Measurements from ENCODE around the gene FCSK.

FCSK gene

DNA sequence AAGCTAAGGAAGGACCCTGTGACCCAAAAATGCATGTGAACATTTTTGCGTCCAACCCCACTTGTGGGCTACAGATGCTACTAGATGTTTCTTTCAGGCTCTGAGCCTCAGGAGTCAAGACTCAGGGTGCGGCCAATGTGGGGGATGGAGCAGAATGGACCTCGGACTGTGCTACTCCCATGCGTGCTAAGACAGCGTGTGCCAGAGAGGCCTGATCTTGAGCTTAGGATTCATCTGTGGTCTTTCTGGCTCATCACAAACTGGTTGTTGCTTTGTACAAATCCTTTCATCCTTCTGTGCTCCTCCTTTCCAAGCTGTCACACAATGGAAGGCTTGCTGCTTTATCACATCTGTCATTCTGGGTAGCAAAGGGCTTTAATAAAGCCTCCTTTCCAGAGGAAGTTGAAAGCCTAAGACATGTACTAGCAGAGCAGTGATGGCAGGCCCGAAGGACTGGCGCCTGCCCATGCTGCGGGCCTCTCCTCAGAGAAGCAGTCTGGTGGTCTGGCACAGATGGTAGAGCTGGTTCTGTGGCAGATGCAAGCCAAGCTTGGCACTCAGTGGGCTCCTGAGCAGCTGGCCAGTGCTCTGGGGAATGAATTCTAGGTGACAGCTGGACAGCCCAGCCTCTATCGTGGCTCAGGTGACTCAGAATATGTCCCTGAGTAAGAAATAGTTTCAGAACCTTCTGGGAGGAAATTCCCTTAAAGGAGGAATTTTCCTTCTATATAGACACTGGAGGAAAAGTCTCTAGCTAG is 41.2 kb downstream of the FCSK start:
- Histone ChIP-seq H3K9me3 (ENCODE audit: control insufficient read depth, low read length) (no peaks in the 10 kb centered on the region), H3K4me1 (ENCODE audit: control insufficient read depth, insufficient read depth, low read length) (no peaks in the 10 kb centered on the region), H3K36me3 (ENCODE audit: control insufficient read depth, insufficient read depth, low read length) (peaks cover 35% of the 10 kb centered on the region), H3K4me3 (ENCODE audit: insufficient read depth, low read depth, low read length) (no peak overlapping the region), H3K27ac (ENCODE audit: insufficient read depth, low read depth, low read length, poor library complexity, severe bottlenecking) (no peak overlapping the region), H3K27me3 (ENCODE audit: control insufficient read depth, insufficient read depth, low read length, poor library complexity, severe bottlenecking) (no peaks in the 10 kb centered on the region)
- 94 to 97% methylated on average over 9 of the region's 9 CpGs for WGBS, 2 experiments

DNA sequence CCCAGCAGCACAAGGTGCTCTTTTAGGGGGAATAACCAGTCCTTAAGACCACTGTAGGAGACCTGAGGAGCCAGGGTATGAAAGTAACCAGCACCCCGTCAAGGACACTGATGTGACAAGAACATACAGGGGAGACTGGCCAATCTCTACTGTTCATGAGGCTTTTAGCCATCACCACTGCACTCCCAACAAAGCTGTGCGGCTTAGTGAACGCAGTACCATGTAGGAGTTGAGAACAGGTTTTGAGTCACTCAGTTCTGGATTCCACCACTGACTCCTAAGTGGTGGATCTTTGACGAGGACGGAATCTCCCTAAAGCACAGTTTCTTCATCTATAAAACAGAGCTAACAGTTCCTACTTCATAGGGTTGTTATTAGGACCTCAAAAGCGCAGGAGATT is 42.1 kb downstream of the FCSK start:
- Histone ChIP-seq H3K27ac (ENCODE audit: insufficient read depth, low read depth, low read length, poor library complexity, severe bottlenecking) (no peak overlapping the region), H3K36me3 (ENCODE audit: control insufficient read depth, insufficient read depth, low read length) (peaks cover 35% of the 10 kb centered on the region), H3K9me3 (ENCODE audit: control insufficient read depth, low read length) (no peaks in the 10 kb centered on the region), H3K27me3 (ENCODE audit: control insufficient read depth, insufficient read depth, low read length, poor library complexity, severe bottlenecking) (no peaks in the 10 kb centered on the region), H3K4me3 (ENCODE audit: insufficient read depth, low read depth, low read length) (no peak overlapping the region), H3K4me1 (ENCODE audit: control insufficient read depth, insufficient read depth, low read length) (no peaks in the 10 kb centered on the region)
- 95 to 97% methylated on average over 6 of the region's 6 CpGs for WGBS, 2 experiments

DNA sequence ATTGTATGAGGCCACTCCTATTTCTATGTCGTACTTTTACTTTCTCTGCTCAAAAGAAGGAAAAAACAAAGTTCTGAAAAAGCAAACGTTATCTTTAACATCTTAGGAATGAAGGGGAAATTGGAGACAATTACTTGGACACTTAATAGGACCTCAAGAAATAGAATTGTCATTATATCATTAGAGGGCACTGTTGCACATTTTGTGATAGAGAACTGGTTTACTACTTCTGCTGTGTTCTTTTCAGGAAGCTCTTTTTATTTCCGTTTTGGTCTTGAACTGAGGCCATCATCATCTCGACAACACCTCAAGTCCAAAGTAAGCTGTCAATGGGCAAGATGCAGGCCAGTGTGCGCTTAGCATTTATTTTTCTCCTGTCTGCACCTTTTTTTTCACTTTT is 54.4 kb downstream of the FCSK start:
- Histone ChIP-seq H3K27me3 (ENCODE audit: control insufficient read depth, insufficient read depth, low read length, poor library complexity, severe bottlenecking) (no peaks in the 10 kb centered on the region), H3K36me3 (ENCODE audit: control insufficient read depth, insufficient read depth, low read length) (peaks cover 15% of the 10 kb centered on the region), H3K4me3 (ENCODE audit: insufficient read depth, low read depth, low read length) (no peak overlapping the region), H3K4me1 (ENCODE audit: control insufficient read depth, insufficient read depth, low read length) (no peaks in the 10 kb centered on the region), H3K27ac (ENCODE audit: insufficient read depth, low read depth, low read length, poor library complexity, severe bottlenecking) (no peak overlapping the region), H3K9me3 (ENCODE audit: control insufficient read depth, low read length) (no peaks in the 10 kb centered on the region)
- 95 to 97% methylated on average over 5 of the region's 5 CpGs for WGBS, 2 experiments

DNA sequence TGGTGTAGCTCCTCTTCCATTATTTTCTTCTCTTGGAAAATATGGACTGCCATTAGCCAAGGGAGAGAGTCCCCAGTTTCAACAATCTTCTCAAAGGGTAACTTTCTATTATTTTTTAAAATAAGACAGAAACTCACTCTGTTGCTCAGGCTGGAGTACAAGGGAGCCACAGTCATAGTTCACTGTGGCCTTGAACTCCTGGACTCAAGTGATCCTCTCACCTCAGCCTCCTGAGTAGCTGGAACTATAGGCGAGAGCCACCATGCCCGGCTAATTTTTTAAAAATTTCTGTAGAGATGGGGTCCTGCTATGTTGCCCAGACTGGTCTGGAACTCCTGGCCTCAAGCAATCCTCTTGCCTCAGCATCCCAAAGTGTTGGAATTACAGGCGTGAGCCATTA is 55.8 kb downstream of the FCSK start:
- no peaks in the 10 kb centered on the region for H3K27me3 ChIP-seq (ENCODE audit: control insufficient read depth, insufficient read depth, low read length, poor library complexity, severe bottlenecking)
- 89 to 96% methylated on average over 3 of the region's 3 CpGs for WGBS, 2 experiments
- peaks cover 15% of the 10 kb centered on the region for H3K36me3 ChIP-seq (ENCODE audit: control insufficient read depth, insufficient read depth, low read length)
- no peaks in the 10 kb centered on the region for H3K4me1 ChIP-seq (ENCODE audit: control insufficient read depth, insufficient read depth, low read length)
- H3K9me3 ChIP-seq (ENCODE audit: control insufficient read depth, low read length): no peaks in the 10 kb centered on the region
- no peak overlapping the region for H3K27ac ChIP-seq (ENCODE audit: insufficient read depth, low read depth, low read length, poor library complexity, severe bottlenecking)
- H3K4me3 ChIP-seq (ENCODE audit: insufficient read depth, low read depth, low read length): no peak overlapping the region

DNA sequence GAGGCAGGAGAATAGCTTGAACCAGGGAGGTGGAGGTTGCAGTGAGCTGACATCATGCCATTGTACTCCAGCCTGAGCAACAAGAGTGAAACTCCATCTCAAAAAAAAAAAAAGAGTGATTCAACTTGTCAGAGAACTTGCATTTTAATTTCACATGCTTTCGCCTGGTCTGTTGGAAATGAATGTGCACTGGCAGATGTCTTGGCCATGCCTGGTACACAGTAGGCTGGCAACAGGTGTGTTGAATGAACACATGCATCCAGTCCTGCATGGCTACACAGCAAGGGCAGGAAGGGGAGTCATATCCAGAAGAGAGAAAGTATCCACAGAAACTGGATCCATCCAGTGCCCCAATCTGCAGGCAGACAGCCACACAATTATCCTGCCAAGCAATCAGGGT is 57.4 kb downstream of the FCSK start:
- Histone ChIP-seq H3K27me3 (ENCODE audit: control insufficient read depth, insufficient read depth, low read length, poor library complexity, severe bottlenecking) (no peaks in the 10 kb centered on the region), H3K9me3 (ENCODE audit: control insufficient read depth, low read length) (no peaks in the 10 kb centered on the region), H3K27ac (ENCODE audit: insufficient read depth, low read depth, low read length, poor library complexity, severe bottlenecking) (no peak overlapping the region), H3K36me3 (ENCODE audit: control insufficient read depth, insufficient read depth, low read length) (peaks cover 17% of the 10 kb centered on the region), H3K4me1 (ENCODE audit: control insufficient read depth, insufficient read depth, low read length) (no peaks in the 10 kb centered on the region), H3K4me3 (ENCODE audit: insufficient read depth, low read depth, low read length) (no peak overlapping the region)
- WGBS, 2 experiments: 83 to 90% methylated on average over 1 of the region's 1 CpG

DNA sequence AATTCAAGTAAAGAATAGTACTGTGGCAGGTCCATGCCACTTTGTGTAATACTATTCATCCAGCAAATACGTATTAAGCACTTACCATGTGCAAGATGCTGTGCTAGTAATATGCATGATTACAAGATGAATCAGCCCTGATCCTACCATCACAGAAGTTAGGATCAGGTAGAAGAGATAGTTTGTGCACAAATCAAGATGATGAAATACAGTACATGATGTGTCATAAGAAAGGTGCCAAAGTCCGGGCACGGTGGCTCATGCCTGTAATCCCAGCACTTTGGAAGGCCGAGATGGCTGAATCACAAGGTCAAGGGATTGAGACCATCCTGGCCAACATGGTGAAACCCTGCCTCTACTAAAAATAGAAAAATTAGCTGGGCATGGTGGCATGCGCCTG is 58.1 kb downstream of the FCSK start:
- Histone ChIP-seq H3K4me1 (ENCODE audit: control insufficient read depth, insufficient read depth, low read length) (no peaks in the 10 kb centered on the region), H3K36me3 (ENCODE audit: control insufficient read depth, insufficient read depth, low read length) (peaks cover 23% of the 10 kb centered on the region), H3K27ac (ENCODE audit: insufficient read depth, low read depth, low read length, poor library complexity, severe bottlenecking) (no peak overlapping the region), H3K27me3 (ENCODE audit: control insufficient read depth, insufficient read depth, low read length, poor library complexity, severe bottlenecking) (no peaks in the 10 kb centered on the region), H3K9me3 (ENCODE audit: control insufficient read depth, low read length) (no peaks in the 10 kb centered on the region), H3K4me3 (ENCODE audit: insufficient read depth, low read depth, low read length) (no peak overlapping the region)
- 95% methylated on average over 4 to 5 of the region's 5 CpGs for WGBS, 2 experiments

DNA sequence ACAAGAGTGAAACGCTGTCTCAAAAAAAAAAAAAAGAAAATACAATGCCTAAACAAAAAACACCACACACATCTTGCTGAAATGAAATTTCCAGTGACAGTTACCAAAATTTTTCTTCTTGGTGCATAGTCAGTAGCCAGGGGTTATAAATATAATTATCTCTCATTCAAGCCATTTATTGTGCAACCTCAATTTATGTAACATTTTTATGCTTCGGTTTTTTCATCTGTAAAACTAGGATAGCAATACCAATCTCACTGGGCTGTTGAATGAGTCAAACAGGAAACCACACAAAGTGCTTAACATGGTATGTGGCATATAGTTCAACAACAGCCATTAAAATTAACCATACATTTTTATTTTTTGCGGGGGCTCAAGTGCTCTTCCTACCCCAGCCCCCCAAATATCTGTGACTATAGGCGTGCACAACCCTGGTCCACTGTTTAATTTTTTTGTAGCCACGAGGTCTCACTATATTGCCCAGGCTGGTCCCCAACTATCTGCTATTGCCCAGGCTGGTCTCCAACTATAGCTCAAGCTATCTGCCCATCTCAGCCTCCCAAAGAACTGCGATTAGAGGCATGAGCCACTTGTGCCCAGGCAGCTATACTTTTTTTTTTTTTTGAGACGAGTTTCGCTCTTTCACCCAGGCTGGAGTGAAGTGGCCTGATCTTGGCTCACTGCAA is 66.4 kb downstream of the FCSK start:
- no peak overlapping the region for H3K27ac ChIP-seq (ENCODE audit: insufficient read depth, low read depth, low read length, poor library complexity, severe bottlenecking)
- WGBS, 2 experiments: 93 to 94% methylated on average over 8 of the region's 8 CpGs
- peaks cover 12% of the 10 kb centered on the region for H3K36me3 ChIP-seq (ENCODE audit: control insufficient read depth, insufficient read depth, low read length)

DNA sequence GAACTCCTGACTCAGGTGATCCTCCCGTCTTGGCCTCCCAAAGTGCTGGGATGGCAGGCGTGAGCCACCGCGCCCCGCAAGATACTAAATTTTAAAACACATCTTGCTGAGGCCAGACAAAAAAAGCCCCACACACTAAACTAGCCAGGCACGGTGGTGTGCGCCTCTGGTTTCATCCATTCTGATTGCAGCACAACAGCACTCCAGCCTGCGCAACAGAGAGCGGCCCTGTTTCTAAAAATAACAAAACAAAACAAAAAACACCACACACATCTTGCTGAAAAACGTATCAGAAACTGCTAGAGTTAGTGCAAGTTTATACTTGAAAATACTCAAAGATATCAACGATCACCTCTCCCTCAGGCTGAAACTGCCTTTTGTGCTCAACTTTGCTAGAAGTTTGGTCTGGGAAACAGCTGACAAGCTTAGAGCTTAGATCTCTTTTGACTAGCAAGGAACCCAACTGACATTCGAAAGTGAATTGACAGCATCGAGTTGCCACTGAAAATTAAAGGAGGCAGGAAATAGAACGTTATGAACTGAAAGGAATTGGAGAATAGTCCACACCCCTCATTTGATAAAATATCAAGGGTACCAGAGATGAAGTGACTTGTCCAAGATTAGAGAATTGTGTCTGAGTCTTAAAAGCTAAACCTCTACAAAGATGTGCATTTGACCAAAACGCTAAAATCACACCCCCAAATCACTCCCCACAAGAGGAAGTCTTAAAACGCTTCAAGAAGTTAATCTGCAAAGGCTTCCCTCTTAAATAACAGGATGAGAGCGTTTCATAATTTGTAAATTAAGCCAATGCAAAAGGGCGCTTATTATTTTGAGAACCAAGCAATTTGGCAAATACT is 68.1 kb downstream of the FCSK start:
- H3K9me3 ChIP-seq (ENCODE audit: control insufficient read depth, low read length): no peaks in the 10 kb centered on the region
- peaks cover 20% of the 10 kb centered on the region for H3K4me1 ChIP-seq (ENCODE audit: control insufficient read depth, insufficient read depth, low read length)
- H3K36me3 ChIP-seq (ENCODE audit: control insufficient read depth, insufficient read depth, low read length): peaks cover 7% of the 10 kb centered on the region
- no peak overlapping the region for H3K27ac ChIP-seq (ENCODE audit: insufficient read depth, low read depth, low read length, poor library complexity, severe bottlenecking)
- no peaks in the 10 kb centered on the region for H3K27me3 ChIP-seq (ENCODE audit: control insufficient read depth, insufficient read depth, low read length, poor library complexity, severe bottlenecking)
- WGBS, 2 experiments: 60 to 63% methylated on average over 18 of the region's 18 CpGs
- peak overlapping the region; percentile 93 for H3K4me3 ChIP-seq (ENCODE audit: insufficient read depth, low read depth, low read length)

More for the DNA sequence above, 66.4 kb downstream of the FCSK start:
- Histone ChIP-seq H3K4me3 (ENCODE audit: insufficient read depth, low read depth, low read length) (no peak overlapping the region), H3K4me1 (ENCODE audit: control insufficient read depth, insufficient read depth, low read length) (peaks cover 11% of the 10 kb centered on the region), H3K27me3 (ENCODE audit: control insufficient read depth, insufficient read depth, low read length, poor library complexity, severe bottlenecking) (no peaks in the 10 kb centered on the region), H3K9me3 (ENCODE audit: control insufficient read depth, low read length) (no peaks in the 10 kb centered on the region)

DNA sequence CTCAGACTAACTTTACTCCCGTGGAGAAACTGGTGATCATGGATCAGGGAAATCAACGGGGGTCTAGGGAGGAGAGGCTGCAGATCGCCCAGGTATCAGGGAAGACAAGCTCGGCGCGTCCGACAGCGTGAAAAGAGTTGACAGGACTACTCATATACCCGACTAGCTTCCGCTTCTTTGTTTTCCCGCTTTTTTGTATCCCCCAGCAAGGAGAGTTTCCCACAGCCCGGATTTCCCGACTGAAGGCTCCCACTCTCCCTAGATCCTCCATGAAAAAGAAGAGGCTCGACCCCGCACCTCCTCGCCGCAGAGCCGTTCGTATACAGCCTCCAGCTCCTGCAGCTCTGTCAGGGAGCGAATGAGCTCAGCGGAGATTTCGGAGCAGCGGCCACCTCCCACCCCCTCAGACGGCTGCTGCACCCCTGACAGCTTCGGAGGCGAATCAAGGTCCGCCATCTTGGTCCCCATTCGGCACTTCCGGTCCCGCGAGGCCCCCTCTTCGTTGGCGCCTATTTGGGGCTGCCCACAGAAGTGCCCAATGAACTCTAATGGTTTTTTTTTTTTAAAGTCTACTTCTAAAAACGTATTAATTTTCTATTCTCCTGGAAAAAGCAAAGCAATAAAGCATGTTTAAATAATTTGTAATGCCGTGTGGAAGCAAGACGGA is 68.8 kb downstream of the FCSK start, which contains the start of gene COG4:
Gene COG4 (minus strand): TSS at position 479 of the 667 bp plus-strand sequence. CDS start 11 bp downstream, at position 468.
- Histone ChIP-seq H3K27ac (ENCODE audit: insufficient read depth, low read depth, low read length, poor library complexity, severe bottlenecking) (peak within 1 kb of the TSS; percentile 91), H3K9me3 (ENCODE audit: control insufficient read depth, low read length) (no peaks in the 10 kb centered on the region), H3K36me3 (ENCODE audit: control insufficient read depth, insufficient read depth, low read length) (peaks cover 4% of the 10 kb centered on the region), H3K27me3 (ENCODE audit: control insufficient read depth, insufficient read depth, low read length, poor library complexity, severe bottlenecking) (no peaks in the 10 kb centered on the region), H3K4me3 (ENCODE audit: insufficient read depth, low read depth, low read length) (peak within 1 kb of the TSS; percentile 93), H3K4me1 (ENCODE audit: control insufficient read depth, insufficient read depth, low read length) (peaks cover 20% of the 10 kb centered on the region)
- 0% methylated on average over 35 of the region's 36 CpGs for WGBS, 2 experiments
